Inferior parietal cortex (tissue), 1 donor: ENCODE data around the gene DHRS9.
"Not testable (repeated sequence)": the region's sequence is repeated elsewhere in the genome, so short reads cannot be mapped to it uniquely, and the experiment has no call there.

Experiments used
- DNase-seq: peaks from one replicate; pipeline ENCODE4 v3.0.0-alpha.2; 2016; ENCODE audit errors: extremely low spot score

Gene DHRS9

GRCh38 chr2:169095621-169096105 lies 26.3 kb downstream of the DHRS9 start:
- DNase-seq = peak; percentile 34

GRCh38 chr2:169104848-169105247 lies 35.5 kb downstream of the DHRS9 start:
- no peak for DNase-seq

DNA sequence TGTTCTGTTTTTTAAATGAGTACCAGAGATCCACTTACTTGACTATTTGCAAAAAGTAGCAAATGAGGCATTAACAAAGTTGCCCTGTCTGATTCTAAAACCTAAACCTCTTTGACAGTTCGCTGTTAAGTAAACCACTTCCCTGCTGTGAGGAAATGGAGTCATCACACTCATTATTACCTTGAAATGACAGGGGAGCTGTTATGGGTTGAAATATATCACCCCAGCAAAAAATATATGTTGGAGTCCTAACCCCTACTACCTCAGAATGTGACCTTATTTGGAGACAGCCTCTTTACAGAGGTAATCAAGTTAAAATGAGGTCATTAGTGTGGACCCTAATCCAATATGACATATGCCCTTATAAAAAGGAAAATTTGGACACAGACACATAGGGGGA lies 36.1 kb downstream of the DHRS9 start:
- no peak for DNase-seq

DNA sequence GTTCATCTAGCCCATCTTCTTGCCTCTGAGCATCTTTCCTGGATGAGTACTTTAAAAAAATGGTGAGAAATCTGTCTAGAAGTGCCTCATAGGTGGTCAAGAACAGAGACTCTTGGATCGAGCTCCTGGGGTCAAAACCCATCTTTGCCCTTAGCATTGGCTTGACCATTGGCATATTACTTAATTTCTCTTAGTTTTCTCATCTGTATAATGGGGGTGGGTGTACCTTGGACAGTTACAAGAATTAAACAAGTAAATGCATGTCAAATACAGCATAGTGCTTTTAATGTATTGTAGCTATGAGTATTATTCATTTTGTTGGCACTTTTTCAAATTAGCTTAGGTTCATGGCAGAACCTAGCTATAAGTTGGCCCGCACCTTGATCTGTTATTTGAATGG lies 36.8 kb downstream of the DHRS9 start:
- DNase-seq = no peak

GRCh38 chr2:169106563-169107545 lies 37.5 kb downstream of the DHRS9 start:
- DNase-seq = no peak

DNA sequence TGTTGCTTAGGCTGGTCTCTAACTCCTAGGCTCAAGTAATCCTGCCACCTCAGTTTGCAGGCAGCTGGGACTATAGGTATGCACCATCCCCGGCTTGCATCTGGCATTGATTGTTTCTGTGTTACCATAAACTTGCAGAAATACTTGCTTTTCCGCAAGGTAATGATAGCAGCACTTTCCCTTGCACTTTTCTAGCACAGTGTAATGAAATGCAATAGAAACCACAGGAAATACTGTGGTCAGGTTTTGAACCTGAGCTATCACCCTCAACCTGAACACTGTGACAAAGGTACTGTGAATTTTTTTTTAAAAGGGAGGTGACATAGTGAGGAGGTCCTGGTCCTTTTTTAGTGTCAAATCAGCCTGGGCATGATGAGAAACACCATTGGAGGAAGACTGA lies 38.3 kb downstream of the DHRS9 start:
- no peak for DNase-seq

DNA sequence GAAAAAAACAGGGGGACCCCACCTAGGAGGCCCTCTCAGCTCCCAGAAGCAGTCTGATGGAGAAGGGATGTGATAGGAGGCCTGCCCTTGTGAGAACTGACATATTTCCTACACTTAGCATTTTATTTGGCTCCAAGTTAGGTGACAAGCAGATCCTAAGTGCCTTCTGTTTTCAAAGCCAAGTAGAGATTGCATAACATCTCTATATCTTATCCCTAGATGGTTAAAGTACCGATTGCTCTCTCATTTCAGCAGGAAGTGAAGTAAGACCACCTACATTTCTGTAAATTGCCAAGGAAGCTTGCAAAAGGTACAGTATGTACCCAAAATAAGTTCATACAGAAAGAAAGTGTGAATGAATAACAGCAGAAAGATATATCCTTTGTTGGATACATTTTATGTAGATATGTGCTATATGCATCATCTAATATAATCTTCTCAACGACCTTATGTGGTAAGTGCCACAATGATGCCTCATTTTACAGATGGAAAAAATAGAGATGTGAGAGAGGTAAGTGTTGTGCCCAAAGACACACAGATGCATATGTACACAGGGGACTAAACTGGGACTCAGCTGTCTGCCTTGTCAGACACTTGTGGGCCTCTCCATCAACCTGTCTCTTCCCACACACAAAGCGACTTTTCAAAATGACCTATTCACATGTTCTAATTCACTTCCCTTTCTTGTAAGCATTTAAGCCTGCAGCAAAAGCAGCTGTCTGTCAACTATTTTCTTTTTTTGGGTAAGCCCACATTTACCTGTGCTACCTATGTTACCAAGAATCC lies 38.9 kb downstream of the DHRS9 start:
- DNase-seq = no peak

- DNase-seq = peak; percentile 91
Measured at GRCh38 chr2:169109502-169110409, 40.4 kb downstream of the DHRS9 start.

- no peak for DNase-seq
Measured at GRCh38 chr2:169110419-169110818, 41.1 kb downstream of the DHRS9 start.

DNA sequence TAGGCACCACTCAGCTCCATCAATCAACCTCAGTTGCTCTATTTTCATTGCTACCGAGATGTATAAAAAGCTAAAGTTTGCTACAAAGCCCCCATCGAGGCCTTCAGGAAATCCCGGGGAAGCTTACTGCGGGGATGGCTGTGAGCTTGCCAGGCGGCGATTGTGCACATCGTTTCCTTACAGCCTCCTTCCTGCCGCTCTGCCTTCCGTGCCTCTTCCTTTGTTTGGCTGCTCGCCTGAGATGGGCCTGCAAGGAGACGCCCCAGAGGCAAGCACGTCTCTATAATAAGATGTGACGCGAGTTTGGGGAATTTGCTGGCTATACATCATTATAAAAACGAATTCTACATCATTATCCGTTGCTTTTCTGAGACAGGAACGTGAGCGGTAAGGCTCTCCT lies 41.6 kb downstream of the DHRS9 start:
- no peak for DNase-seq

DNA sequence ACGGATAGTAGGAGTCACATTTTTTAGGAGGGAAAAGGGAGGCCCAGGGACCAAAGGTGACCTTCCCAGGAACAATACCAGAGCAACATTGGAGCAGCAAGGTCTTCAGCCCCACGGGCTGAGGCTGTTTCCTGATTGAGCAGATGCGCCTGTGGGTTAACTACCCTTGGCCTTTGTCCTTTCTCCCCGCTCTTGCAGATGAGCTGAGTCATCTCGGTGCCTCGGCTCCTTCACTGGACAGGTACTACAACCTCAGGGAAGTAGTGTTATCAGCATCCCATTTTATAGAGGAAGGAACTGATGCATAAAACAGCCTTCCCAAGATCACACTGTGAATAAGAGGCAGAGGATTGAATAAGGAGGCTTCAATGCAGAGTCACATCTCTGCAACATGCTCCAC lies 43.5 kb downstream of the DHRS9 start:
- no peak for DNase-seq

DNA sequence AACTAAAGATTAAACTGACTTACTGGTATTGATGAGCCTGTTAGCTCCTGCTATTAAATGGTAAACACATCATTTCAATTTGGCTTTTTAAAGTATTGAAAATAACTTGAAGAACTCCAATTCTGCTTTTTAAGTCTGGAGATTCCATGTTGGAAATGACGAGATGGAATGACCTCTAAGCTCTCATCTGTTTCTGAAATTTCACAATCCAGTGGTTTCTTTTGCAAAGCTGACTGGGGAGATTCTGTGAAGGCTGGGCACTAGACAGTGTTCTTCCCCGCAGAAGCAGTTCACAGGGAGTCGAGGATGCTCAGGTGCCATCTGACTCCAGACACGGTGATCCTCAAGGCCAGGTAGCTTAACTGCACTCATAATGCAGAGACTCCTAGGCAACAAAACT lies 44.7 kb downstream of the DHRS9 start:
- DNase-seq = no peak

DNA sequence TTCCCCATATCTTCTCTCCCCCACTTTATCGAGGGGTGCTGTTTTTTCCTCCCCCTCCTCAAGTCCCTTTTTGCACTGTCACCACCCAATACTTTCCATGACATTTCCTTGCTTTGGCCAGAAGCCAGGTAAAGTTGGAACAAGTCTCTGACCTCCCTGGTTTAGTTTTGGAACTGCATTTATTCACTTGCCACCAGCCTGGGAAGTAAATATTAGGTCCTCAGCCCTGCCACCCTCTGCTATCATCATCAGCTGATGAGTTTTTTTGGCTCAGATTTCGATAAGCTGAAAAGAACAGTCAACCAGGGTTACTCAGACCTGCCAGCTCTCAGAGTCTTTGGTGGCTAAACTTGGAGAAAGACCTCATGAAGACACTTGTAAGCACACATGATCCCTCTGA lies 47.0 kb downstream of the DHRS9 start:
- DNase-seq = no peak

GRCh38 chr2:169116993-169117392 lies 47.6 kb downstream of the DHRS9 start:
- DNase-seq = no peak

GRCh38 chr2:169118060-169118459 lies 48.7 kb downstream of the DHRS9 start:
- no peak for DNase-seq

DNA sequence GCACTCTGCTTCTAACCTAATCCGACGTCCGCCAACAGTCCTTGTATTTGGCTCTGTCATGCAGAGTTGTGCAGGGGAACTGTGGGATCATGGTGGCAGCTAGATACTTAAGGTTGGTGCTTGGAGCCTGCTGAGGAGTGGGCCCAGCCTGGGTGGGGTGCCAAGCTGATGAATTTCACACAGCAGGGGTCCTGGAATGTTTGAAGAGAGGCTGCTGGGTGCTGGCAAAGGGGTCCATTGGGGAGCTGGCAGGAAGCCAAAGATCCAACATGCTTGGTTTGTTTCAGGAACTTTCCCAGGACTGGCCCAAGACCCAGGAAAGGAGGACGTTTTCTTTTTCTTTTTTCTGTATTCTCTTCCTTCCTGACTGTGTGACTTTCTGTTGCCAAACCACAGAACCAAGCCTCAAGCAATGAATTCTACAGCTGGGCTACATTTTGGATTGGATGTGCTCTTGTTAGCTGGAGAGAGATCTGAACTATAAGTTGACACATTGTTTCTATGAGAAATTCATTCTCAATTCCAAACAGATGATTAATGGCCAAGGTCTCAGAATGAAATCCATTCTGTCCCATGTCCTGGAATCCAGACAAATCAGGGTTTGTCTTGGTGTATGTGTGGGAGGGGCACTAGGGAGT lies 49.9 kb downstream of the DHRS9 start:
- no peak for DNase-seq

GRCh38 chr2:169119851-169120250 lies 50.5 kb downstream of the DHRS9 start:
- DNase-seq = no peak

DNA sequence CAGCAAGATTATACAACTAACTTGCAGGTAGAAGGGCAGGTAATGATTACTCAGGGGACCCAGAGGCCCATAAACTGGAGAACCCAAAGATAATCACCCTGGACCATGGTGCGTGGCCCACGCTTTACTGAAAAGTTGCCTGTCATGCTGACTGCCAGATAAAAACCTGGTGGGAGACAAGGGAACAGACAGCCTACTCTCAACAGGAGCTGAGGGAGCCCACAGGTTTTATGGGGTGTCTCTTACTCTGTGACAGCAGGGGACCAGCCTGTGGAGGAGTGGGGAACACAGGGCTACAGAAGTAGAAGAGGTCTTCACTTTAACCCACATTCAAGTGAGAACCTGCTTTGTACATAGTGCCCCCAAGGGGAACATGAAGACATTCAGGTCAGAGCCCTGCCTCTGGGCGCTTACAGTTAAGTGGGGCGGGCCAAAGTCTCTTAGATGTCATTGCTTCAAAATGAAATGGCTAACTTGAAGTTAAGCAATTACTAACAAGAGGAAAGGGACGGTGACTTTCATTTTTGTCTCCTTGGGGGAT lies 60.4 kb downstream of the DHRS9 start:
- no peak for DNase-seq

DNA sequence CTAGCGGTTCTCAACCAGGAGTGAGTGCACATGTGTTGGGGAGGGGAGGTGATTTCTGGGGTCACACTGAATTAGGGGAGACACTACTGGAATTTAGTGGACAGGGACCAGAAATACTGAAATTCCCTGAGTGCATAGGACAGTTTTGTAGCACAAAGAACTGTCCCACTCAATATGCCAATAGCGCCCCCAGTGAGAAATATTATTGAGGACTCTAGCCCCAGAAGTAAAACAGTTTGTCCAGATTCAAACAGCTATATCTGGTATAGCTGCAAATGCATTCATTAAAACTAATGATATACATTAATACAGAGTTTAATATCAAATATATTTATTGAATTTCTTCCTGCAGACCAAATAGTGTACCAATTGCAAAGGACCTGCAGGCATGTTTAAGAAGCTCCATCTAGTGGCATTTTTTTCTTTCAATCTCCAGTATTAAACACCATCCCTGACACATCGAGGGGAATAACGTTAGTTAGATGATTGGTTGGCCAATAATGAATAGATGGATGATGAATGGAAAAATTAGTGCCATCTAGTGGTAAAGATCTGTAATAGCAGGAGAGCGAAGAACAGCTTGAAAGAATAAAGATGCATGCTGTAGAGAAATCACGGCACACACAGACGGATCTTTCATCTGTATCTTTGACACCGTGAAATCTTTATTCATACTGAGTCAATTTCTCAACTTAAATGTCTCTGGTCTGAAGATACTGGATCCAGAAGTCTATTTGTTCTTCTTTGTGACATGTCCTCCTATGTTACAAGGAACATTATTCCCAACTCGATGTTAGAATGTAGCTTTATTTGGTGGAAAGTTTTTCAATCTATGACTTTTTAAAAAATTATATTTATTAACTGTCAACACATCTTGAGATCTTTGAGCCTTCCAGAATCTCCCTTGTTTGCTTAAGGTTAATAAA lies 62.5 kb downstream of the DHRS9 start:
- DNase-seq = peak; percentile 82

GRCh38 chr2:169134272-169134671 lies 64.9 kb downstream of the DHRS9 start:
- not testable (repeated sequence) for DNase-seq
